GM19455 (cell line): ENCODE data around the gene LRRC45.

Source experiments
- ATAC-seq: cut with Tn5 transposase; IDR thresholded peaks from one replicate; pipeline ENCODE4 v1.9.1; 2021; ENCODE audit not compliant: unreplicated experiment

LRRC45 gene

DNA sequence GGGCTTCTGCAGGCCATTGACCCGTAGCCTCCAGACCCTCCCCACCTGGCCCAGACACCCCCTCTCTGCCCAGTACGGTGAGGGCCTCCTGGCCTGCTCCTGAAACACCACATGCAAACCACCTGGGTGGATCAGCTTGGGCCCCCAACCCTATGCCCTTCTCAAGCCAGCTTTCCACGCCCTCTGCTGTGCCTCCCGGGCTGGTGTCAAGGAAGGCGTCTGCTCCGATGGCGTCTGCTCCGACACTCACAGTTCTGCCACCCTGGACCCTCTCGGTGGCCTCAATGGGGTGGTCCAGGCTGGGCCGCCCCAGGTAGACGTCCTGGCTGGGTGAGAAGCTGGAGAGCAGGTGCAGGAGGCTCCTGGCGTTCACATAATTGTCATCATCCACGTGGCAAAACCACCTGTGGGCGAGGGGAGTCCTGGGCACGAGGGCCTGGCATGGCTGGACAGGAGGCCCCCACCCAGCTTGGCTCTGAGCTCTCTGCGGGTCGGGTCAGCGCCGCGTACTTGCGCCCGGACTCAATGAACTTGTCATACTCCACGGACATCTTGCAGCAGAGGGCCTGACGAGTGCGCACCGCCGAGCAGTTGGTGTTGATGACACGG lies 27.2 kb downstream of the LRRC45 start:
- ATAC-seq = no peak

DNA sequence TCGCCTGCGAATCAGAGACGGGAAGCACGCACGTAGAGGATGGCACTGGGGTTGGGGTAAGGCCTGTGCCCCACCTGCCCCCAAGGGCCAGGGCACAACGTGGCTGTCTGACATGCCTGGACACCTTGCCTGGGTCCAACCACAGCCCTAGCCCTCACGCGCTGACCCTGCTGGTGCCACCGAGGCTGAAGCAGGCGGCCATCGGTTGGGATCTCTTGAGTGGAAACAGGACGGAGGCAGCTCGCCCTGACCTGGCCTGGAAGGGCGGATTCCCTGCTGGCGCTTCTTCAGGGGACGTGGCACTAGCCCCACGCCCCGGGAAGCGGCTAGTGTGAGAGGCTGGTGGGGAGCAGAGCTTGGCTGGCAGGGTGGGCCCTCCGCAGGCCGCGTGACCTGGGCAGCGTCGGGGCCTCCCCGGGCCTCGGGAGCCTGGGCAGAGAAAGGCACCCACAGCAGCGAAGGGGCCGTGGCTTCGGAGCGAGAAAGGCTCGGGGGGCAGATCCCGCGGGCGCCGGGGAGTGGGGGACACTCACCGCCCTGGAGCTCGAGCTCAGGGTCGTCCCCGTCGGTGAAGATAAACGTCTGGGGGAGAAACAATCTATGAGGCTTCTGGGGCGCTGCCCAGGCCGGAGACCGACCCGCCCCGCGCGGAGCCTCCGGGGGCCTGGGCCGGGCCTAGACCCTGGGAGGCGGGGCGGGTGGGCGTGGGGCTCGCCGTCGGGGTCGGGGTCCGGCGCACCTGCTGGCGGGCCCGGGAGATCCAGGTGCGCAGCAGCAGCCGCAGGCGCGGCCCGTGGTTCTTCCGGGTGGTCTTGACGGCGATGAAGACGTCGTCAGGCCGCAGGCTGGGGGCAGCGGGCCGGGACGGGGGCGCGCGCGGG lies 27.9 kb downstream of the LRRC45 start:
- no peak for ATAC-seq

DNA sequence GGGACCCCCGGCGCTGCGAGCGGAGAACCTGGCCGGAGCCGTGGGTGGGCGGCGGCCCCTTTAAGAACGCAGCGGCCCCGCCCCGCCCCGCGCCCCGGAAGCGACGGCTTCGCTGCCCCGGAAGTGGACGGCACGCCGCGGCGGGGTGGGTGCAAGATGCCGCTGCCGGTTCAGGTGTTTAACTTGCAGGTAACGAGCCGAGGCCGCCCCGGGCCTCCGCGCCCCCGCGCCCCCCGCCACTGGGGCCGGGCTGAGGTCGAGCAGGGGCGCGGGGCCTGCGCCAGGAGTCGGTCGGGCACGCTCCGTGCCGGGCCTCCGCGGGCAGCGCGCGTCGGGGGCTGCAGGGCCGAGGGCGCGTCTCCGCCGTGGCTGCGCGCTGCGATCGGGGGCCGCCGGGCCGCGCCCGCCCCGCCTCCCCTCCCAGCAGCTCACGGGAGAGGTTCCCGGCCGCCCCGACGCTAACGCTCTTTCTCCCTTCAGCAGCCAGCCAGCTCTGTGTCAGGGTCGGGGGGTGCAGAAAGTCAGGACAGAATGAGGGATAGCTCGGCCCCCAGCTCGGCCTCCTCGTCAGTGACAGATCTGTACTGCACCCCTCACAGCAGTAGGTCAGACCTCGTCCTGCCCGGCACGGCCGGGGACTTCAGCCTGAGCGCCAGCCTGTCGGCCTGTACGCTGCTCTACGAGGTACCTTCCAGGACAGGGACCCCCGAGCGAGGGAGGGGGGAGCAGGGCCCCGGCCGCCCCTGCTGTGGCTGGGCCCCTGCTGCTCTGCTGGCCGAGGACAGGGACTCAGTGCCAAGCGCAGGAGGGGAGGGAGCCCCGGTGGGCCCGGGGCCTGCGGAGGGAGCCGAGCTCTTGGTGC lies 28.9 kb downstream of the LRRC45 start, which contains the start of the genes GPS1 and RFNG:
TSS of gene GPS1 (plus strand) at position 123 of the 862 bp plus-strand sequence. CDS start at position 157, 34 bp downstream.
TSS of gene RFNG (minus strand) at position 36 of the 862 bp plus-strand sequence. CDS start 45 bp downstream, outside the sequence.
- ATAC-seq = peak; percentile 74

DNA sequence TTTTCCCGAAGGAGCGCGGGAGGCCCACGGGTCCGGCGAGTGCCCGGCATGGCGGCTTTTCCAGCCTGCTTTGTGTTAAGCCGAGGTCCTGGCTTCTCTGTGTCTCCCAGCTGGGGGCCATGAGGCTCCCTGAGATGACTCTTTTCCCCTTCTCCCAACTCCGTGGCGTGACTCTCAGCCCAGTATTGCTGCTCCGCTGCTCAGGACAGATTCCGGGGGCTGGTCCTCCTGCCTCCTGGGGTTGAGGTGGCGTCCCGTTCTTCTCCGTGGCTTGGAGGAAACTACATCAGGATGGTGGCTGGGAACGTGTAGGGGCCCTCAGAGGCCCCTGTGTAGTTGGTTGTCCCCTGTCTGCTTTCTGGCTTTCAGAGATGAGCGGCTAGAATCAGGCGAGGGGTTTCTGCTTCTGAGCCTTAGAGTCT lies 29.5 kb downstream of the LRRC45 start:
- ATAC-seq = no peak

DNA sequence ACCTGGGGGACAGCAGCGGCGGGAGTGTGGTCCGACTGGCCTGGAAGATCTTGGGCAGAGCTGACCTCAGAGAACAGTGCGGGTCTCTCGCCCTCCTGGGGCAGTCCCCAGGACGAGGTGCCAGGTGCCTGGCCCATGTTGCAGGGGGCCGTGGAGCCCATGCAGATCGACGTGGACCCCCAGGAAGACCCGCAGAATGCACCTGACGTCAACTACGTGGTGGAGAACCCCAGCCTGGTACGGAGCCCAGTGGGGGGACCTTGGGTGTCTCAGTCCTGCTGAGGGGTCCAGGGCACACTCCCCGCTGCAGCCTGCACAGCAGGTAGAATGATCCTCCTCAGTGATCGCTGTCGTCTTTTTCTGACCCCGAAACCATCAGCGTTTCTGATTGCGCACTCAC lies 30.0 kb downstream of the LRRC45 start:
- no peak for ATAC-seq

DNA sequence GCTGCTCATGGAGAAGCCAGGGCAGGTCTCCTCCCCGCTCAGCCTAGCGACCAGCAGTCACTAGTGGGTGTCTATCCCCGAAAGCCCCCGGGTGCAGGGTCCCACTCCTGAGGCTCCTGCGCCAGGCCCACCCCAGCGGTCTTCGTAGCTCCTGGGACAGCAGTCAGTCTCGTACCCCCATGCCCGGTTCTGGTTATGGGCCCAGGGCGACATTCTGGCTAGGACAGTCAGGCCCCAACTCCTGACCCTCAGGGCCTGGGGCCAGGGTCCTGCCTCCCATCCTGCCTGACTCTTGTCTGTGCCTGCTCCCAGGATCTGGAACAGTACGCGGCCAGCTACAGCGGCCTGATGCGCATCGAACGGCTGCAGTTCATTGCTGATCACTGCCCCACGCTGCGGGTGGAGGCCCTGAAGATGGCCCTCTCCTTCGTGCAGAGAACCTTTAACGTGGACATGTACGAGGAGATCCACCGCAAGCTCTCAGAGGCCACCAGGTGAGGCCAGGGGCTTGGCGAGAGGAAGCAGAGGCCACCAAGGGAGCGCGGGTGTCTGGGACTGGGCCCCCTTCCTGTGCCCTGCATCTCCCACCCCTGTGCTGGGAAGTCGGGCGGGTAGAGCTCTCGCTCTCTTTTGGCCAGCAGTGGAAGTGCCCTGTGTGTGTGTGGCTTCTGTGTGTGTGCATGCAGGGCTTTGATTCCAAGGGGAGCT lies 30.6 kb downstream of the LRRC45 start:
- ATAC-seq = no peak

DNA sequence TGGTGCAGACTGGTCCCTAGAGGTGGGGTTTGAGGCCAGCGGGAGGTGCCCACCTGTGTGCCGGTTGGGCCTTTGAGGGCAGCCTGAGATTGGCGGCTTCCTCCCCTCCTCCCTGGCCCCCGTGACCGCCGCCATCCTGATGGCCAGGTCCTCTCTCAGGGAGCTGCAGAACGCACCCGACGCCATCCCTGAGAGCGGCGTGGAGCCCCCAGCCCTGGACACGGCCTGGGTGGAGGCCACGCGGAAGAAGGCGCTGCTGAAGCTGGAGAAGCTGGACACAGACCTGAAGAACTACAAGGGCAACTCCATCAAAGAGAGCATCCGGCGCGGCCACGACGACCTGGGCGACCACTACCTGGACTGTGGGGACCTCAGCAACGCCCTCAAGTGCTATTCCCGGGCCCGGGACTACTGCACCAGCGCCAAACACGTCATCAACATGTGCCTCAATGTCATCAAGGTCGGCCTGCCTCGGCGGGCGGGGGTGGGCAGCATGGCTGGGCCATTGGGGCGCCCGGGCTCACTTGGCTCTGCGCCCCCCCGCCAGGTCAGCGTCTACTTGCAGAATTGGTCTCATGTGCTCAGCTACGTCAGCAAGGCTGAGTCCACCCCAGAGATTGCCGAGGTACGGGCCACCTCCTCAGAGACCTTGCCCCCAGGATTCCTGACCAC lies 31.4 kb downstream of the LRRC45 start:
- no peak for ATAC-seq

DNA sequence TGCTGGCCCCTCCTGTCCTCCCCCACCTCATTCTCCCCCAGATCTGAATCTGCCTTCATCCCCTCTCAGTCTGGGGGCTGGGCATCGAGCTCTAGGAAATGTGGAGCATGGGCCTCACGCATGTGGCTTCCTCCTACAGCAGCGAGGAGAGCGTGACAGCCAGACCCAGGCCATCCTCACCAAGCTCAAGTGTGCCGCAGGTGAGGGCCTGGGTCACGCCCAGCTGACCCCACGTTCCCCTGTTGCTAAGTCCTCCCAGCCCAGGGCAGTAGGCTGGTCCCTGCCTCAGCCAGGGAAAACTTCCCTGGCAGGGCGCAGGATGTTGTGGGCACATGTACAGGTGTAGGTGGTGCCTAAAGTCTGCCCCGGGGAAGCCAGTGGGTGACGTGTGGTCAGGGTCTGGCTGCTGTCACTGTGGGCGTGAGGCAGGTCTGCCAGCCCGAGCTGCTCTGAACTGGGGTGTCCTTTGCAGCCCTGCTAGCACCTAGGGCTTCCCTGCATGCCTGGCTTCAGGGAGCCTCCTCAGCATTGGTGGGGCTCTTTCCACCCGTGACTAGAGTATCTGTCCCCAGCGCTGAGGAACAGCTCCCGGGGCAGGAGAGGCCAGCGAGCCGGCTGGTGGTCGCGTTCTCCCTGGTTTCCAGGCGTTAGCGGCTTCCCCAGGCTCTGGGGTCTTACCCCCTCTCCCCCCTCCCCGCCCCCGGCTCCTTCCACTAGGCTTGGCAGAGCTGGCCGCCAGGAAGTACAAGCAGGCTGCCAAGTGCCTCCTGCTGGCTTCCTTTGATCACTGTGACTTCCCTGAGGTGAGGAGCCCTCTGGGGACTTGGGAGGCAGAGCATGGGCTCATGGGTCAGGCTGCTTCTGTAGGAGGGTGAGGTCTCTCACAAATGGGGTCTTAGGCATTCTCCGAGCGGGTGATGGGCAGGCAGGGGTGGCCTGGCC lies 32.2 kb downstream of the LRRC45 start:
- ATAC-seq = no peak

DNA sequence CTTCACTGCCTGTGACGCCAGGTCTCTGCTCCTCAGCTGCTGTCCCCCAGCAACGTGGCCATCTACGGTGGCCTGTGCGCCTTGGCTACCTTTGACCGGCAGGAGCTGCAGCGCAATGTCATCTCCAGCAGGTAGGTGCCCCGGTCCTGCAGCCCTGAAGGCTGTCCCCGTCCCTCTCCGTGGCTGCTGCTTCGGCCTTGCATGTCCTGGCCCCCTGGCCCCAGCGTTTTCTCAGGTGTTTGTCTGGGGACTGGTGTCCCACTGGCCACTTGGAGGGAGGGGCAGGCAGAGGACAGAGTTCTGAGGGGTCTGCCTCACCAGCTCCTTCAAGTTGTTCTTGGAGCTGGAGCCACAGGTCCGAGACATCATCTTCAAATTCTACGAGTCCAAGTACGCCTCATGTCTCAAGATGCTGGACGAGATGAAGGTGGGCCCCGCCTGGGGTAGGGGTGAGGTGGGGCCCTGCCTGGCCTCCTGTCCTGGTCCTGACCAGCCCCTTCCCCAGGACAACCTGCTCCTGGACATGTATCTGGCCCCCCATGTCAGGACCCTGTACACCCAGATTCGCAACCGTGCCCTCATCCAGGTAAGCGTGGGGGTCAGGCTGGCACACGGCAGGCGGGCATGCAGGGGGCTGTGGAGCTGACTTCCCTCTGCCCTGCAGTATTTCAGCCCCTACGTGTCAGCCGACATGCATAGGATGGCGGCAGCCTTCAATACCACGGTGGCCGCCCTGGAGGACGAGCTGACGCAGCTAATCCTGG lies 33.0 kb downstream of the LRRC45 start:
- no peak for ATAC-seq

DNA sequence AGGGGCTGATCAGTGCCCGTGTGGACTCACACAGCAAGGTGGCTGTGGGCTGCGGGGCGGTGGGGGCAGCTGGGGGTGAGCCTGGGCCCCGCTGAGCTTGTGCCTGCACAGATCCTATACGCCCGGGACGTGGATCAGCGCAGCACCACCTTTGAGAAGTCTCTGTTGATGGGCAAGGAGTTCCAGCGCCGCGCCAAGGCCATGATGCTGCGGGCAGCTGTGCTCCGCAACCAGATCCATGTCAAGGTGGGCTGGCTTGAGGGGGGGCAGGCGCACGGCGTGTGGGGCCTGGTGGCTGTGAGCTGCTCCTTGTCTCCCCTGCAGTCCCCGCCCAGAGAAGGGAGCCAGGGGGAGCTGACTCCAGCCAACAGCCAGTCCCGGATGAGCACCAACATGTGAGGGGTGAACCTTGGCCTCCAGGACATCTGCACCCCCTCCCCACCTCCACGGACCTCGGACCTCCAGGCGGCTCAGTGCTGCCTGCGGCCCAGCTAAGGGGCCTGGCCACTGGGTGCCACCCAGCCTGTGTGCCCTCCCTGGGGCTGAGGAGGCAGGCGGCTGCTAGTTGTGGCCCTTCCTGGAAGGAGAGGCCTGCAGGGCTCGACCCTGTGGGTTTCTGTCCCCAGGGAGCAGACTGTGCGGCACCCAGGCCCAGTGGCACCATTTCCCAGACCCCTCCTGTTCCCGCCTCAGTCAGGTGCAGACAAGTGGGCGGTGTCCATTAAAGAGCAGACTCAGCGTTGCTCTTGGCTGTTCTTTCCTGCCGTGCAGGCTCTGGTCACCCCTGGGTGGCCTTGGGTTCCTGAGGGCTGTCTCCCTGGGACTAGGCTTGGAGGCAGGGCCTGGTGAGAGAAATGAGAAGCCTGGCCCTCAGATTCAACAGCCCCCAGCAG lies 33.9 kb downstream of the LRRC45 start:
- no peak for ATAC-seq

DNA sequence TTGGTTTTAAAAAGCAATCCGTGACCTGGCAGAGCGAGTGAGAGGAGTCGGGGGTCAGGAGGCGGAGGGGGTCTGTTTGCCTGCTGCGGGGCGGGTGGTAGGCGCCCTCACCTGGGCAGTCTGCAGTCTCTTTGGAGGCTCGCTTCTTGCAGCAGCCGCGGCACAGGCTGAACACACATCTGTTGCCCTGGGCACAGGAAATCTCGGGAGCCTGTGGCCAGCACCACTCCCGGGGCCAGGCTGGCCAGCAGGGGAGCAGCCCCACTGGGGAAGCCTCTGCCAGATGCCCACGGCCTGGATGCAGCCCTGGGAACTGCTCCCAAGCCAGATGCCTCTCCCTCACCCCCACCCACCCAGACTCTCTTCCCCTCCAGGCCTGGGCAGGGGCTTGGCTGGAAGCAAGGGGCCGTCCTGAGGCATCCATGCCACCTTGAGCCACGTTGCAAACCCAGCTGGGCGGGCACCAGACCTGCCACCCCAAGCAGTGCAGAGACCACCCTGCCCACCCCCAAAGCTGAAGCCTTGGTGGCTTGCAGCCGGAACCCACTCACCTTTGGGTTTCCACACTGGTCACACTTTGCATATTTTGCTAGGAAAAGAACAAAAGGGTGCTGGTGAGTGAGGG lies 35.2 kb downstream of the LRRC45 start:
- no peak for ATAC-seq

DNA sequence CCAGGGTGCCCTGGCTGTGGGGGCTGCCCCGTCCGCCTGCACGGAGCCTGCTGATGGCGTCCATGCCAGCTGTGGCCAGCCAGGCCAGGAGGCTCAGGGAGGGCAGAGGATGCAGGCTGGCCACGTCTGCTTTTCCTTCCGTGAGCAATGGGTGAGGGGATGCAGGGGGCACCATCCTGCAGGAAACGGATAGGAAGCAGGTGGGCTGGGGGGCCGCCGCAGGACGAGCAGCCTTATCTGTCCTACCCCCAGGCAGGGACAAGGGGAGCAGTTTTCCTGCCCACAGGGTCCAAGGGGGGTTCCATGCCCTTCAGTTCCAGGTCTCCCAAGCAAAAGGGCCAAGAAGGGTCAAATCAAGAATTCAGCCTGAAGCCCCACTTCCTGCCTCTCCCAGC lies 35.7 kb downstream of the LRRC45 start:
- ATAC-seq = no peak

DNA sequence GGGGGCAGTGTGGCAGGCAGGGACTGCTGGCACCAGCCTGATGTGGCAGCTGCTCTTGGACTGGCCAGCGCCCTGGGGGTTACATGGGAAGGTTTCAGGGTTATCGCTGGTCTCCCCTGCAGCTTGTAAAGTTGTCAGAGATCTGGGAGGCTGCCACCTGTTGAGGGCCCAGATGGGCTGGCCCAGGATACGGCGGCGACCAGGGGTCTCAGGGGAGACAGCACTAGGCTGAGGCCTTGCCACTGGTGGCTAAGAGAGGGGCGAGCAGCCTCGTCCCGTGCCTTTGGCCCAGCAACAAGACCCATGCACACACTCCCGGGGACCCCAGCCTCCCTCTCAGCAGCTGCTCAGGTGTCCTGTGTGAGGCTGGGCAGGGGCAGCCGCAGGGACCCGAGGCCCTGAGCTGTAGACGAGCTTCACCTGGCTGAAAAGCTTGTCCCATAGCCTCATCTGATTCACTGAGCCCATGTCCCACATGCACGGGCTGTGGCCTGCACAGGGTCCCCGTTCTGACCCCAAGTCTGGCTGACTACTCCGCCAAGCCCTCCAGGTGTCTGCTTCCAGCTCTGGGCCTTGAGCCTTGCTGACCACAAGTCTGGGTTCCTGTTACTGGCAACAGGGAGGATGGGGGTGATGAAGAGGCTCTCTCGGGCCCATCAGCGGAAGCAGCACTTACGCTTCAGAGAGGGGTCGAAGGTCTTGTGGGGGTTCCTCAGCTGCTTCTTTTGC lies 36.3 kb downstream of the LRRC45 start:
- no peak for ATAC-seq

DNA sequence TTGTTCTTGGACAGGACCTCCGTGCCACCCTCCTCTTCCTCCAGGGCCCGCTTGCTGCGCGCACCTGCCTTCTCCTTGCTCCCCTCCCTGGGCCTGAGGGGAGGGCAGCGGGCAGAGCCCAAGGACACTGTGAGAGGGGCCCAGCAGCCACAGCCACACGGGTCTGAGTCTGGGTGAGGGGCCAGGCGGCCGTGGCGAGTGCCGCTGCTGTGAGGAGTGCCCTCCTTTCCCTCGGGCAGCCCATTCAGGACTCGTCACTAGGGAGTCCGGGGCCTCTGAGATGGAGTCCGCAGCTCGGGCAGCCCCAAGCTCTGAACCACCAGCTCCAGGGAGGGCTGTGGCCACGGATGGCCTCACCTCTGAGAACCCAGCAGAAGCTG lies 36.9 kb downstream of the LRRC45 start:
- no peak for ATAC-seq

DNA sequence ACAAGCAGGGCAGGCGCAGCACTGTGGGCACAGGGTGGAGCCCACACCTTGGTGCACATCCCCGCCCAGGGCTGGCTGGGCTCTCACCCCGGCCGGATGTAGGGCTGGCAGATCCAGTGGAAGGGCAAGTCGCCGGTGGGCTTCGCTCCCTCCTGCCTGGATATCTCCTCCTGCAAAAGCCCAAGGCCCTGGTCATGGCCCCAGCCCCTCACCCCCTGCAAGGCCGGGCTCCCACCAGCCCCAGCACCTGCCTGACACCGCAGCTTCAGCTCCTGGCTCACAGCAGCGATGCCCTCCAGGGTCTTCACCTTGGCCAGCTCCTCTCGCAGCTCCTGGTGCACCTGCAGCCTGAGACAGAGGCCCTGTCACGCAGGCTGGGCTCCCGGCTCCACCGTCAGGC lies 37.5 kb downstream of the LRRC45 start:
- ATAC-seq = no peak
